HG02938 (cell line): ENCODE data around the gene BPIFB6.

Source experiments
- ATAC-seq: cut with Tn5 transposase; IDR thresholded peaks from one replicate; pipeline ENCODE4 v1.9.1; 2021; ENCODE audit warnings: mild to moderate bottlenecking, moderate library complexity; ENCODE audit not compliant: unreplicated experiment

The BPIFB6 gene

GRCh38 chr20:33082546-33082945, 51.1 kb downstream of the BPIFB6 start:
- no peak for ATAC-seq

GRCh38 chr20:33083544-33084340, 52.3 kb downstream of the BPIFB6 start:
- no peak for ATAC-seq

- no peak for ATAC-seq
Measured at GRCh38 chr20:33084722-33085121, 53.3 kb downstream of the BPIFB6 start.

- no peak for ATAC-seq
Measured at GRCh38 chr20:33086052-33086722, 54.7 kb downstream of the BPIFB6 start.

- no peak for ATAC-seq
Measured at GRCh38 chr20:33091147-33091546, 59.7 kb downstream of the BPIFB6 start.

GRCh38 chr20:33091693-33092092, 60.2 kb downstream of the BPIFB6 start:
- no peak for ATAC-seq

GRCh38 chr20:33092361-33092760, 60.9 kb downstream of the BPIFB6 start:
- ATAC-seq: no peak

- no peak for ATAC-seq
Measured at GRCh38 chr20:33093074-33093473, 61.6 kb downstream of the BPIFB6 start.

GRCh38 chr20:33093582-33093981, 62.1 kb downstream of the BPIFB6 start:
- no peak for ATAC-seq
